GM12864 (cell line): ENCODE measurements around the gene FAM135A.

Experiments
- DNase-seq: peaks from one replicate; pipeline ENCODE4 v3.0.0-alpha.2; 2011; ENCODE audit warnings: low read depth
- H3K4me3 ChIP-seq: 2 replicates; pipeline ENCODE4 v1.5.1; 2011; ENCODE audit warnings: mild to moderate bottlenecking, low read depth, low read length, control low read depth
- CTCF ChIP-seq: IDR thresholded peaks from 2 replicates; pipeline ENCODE4 v1.5.1; 2011; ENCODE audit warnings: low read depth, mild to moderate bottlenecking, moderate library complexity, low read length, control low read depth, inconsistent platforms; ENCODE audit errors: missing control alignments

Gene FAM135A

GRCh38 chr6:70385901-70386300, 27.4 kb upstream of the FAM135A start:
- no peak for TF ChIP-seq CTCF
- DNase-seq, result no peak
- no peak overlapping the region for H3K4me3 ChIP-seq

- DNase-seq, result no peak
- no peak overlapping the region for H3K4me3 ChIP-seq
- TF ChIP-seq CTCF, result no peak
Observed at GRCh38 chr6:70388814-70389213, 24.5 kb upstream of the FAM135A start.

- no peak for DNase-seq
- H3K4me3 ChIP-seq, result no peak overlapping the region
- no peak for TF ChIP-seq CTCF
Observed at GRCh38 chr6:70389261-70389660, 24.0 kb upstream of the FAM135A start.

GRCh38 chr6:70390067-70390466, 23.2 kb upstream of the FAM135A start:
- no peak for TF ChIP-seq CTCF
- no peak overlapping the region for H3K4me3 ChIP-seq
- no peak for DNase-seq

GRCh38 chr6:70391492-70391891, 21.8 kb upstream of the FAM135A start:
- no peak overlapping the region for H3K4me3 ChIP-seq
- no peak for DNase-seq
- no peak for TF ChIP-seq CTCF

GRCh38 chr6:70394518-70395300, 18.6 kb upstream of the FAM135A start:
- H3K4me3 ChIP-seq, result no peak overlapping the region
- no peak for DNase-seq
- TF ChIP-seq CTCF, result no peak

- DNase-seq, result no peak
- no peak overlapping the region for H3K4me3 ChIP-seq
- TF ChIP-seq CTCF, result no peak
Observed at GRCh38 chr6:70395301-70395672, 18.0 kb upstream of the FAM135A start.
